Smooth muscle cell (in vitro differentiated cells): ENCODE results near the gene MUC21. TPM values are rescaled to one million over a fixed set of nuclear protein-coding genes. Genes with fewer than 3 reads are reported as not detected.

Experiments
- DNase-seq: peaks from one replicate; lab custom pipeline; 2025; ENCODE audit not compliant: unreplicated experiment; lab: John Stamatoyannopoulos, UW
- H2AFZ ChIP-seq: fragments of 200-600 bp; sonication (generic); 2 replicates; pipeline ENCODE4 v1.6.0; 2016; ENCODE audit warnings: antibody characterized with exemption, low read depth, mild to moderate bottlenecking
- H3F3A ChIP-seq: fragments of 200-600 bp; sonication (generic); 2 replicates; pipeline ENCODE4 v1.6.0; 2017; ENCODE audit warnings: antibody characterized with exemption, low read depth
- H3K27ac ChIP-seq: fragments of 200-600 bp; sonication (generic); 2 replicates; pipeline ENCODE4 v1.5.1; 2016; ENCODE audit warnings: low read depth, mild to moderate bottlenecking
- H3K27me3 ChIP-seq: fragments of 200-600 bp; sonication (generic); 2 replicates; pipeline ENCODE4 v1.6.1; 2016; ENCODE audit warnings: low read depth, mild to moderate bottlenecking
- H3K36me3 ChIP-seq: fragments of 200-600 bp; sonication (generic); 2 replicates; pipeline ENCODE4 v1.5.1; 2016; ENCODE audit warnings: low read depth
- H3K4me1 ChIP-seq: fragments of 200-600 bp; sonication (generic); 2 replicates; pipeline ENCODE4 v1.5.1; 2016; ENCODE audit warnings: low read depth
- H3K4me2 ChIP-seq: fragments of 200-600 bp; sonication (generic); 2 replicates; pipeline ENCODE4 v1.6.0; 2016; ENCODE audit warnings: mild to moderate bottlenecking
- H3K4me3 ChIP-seq: fragments of 200-600 bp; sonication (generic); 2 replicates; pipeline ENCODE4 v1.5.1; 2016; ENCODE audit warnings: mild to moderate bottlenecking
- H3K79me2 ChIP-seq: fragments of 200-600 bp; sonication (generic); 2 replicates; pipeline ENCODE4 v1.6.0; 2016; ENCODE audit warnings: low read depth, mild to moderate bottlenecking
- H3K9ac ChIP-seq: fragments of 200-600 bp; sonication (generic); 2 replicates; pipeline ENCODE4 v1.6.0; 2016; ENCODE audit warnings: low read depth
- H3K9me3 ChIP-seq: fragments of 200-600 bp; sonication (generic); replicated peaks from 2 replicates; pipeline ENCODE4 v1.5.1; 2016; ENCODE audit warnings: low read depth
- H4K20me1 ChIP-seq: fragments of 200-600 bp; sonication (generic); 2 replicates; pipeline ENCODE4 v1.6.0; 2016; ENCODE audit warnings: low read depth
- CTCF ChIP-seq: fragments of 200-600 bp; sonication (generic); IDR thresholded peaks from 2 replicates; pipeline ENCODE4 v1.5.1; 2017; ENCODE audit warnings: borderline replicate concordance, mild to moderate bottlenecking, antibody characterized with exemption; ENCODE audit not compliant: insufficient read depth, poor library complexity, severe bottlenecking
- WGBS: methylation state at CpG from one replicate; pipeline ENCODE4 v1.1.7; 2016; ENCODE audit warnings: low lambda C conversion rate; 5-methylcytosine and 5-hydroxymethylcytosine counted together
- polyA plus RNA-seq: library from polyadenylated mRNA; unstranded; fragments of >200 nt; fragmentation: Nextera tagmentation; extraction: Ambion mirVana; gene quantifications from 2 replicates; pipeline ENCODE4 v1.2.1, GENCODE V29; 2016
- total RNA-seq: library from RNA; depleted of rRNA; stranded (reverse); fragments of >200 nt; gene quantifications from 2 replicates; pipeline ENCODE4 v1.2.3, GENCODE V29; 2014

Gene MUC21
- total and polyA plus RNA-seq, 2 experiments from 2014 or later, result not detected

- no peak overlapping the region for H3K27ac ChIP-seq
- no peaks in the 10 kb centered on the region for H3K79me2 ChIP-seq
- H3K27me3 ChIP-seq, result peaks cover 89% of the 10 kb centered on the region
- no peaks in the 10 kb centered on the region for H3K9me3 ChIP-seq
- no peak overlapping the region for H3K4me2 ChIP-seq
- DNase-seq, result no peak
- no peak overlapping the region for H2AFZ ChIP-seq
- peaks cover 11% of the 10 kb centered on the region for H3K4me1 ChIP-seq
- H3K4me3 ChIP-seq, result no peak overlapping the region
- TF ChIP-seq CTCF, result no peak
- 89% methylated on average over 5 of the region's 5 CpGs for WGBS
- no peaks in the 10 kb centered on the region for H3F3A ChIP-seq
- H3K36me3 ChIP-seq, result no peaks in the 10 kb centered on the region
- no peak overlapping the region for H3K9ac ChIP-seq
- H4K20me1 ChIP-seq, result no peaks in the 10 kb centered on the region
Measured at GRCh38 chr6:30951907-30952469, 31.5 kb upstream of the MUC21 start.

GRCh38 chr6:30954631-30955366 is 28.7 kb upstream of the MUC21 start:
- DNase-seq, result no peak
- Histone ChIP-seq H3F3A (no peaks in the 10 kb centered on the region), H3K4me3 (peak overlapping the region; percentile 53), H3K27me3 (peaks cover 78% of the 10 kb centered on the region), H2AFZ (peak overlapping the region; percentile 57), H3K79me2 (no peaks in the 10 kb centered on the region), H3K27ac (no peak overlapping the region), H4K20me1 (no peaks in the 10 kb centered on the region), H3K4me2 (peak overlapping the region; percentile 94), H3K36me3 (no peaks in the 10 kb centered on the region), H3K9me3 (no peaks in the 10 kb centered on the region), H3K4me1 (peaks cover 11% of the 10 kb centered on the region), H3K9ac (peak overlapping the region; percentile 26)
- WGBS, result 58% methylated on average over 9 of the region's 9 CpGs
- TF ChIP-seq CTCF, result no peak

- Histone ChIP-seq H4K20me1 (no peaks in the 10 kb centered on the region), H3K36me3 (no peaks in the 10 kb centered on the region), H3K9ac (peak overlapping the region; percentile 26), H3K79me2 (no peaks in the 10 kb centered on the region), H3K4me1 (peaks cover 11% of the 10 kb centered on the region), H3K4me3 (peak overlapping the region; percentile 53), H3K9me3 (no peaks in the 10 kb centered on the region), H3K4me2 (peak overlapping the region; percentile 94), H2AFZ (peak overlapping the region; percentile 57), H3K27ac (no peak overlapping the region), H3K27me3 (peaks cover 74% of the 10 kb centered on the region), H3F3A (no peaks in the 10 kb centered on the region)
- no peak for DNase-seq
- 1% methylated on average over 33 of the region's 46 CpGs for WGBS
- no peak for TF ChIP-seq CTCF
Measured at GRCh38 chr6:30955367-30956042, 28.0 kb upstream of the MUC21 start.
